Retinal pigment epithelial cell (primary cell): ENCODE results near the gene BTBD17.

ENCODE experiments used
- DNase-seq: peaks from one replicate; pipeline ENCODE4 v3.0.0-alpha.2; 2010; ENCODE audit warnings: low read depth
- H3K4me3 ChIP-seq: 2 replicates; pipeline ENCODE4 v1.5.1; 2011; ENCODE audit warnings: mild to moderate bottlenecking, low read length, control low read depth, moderate library complexity
- TF ChIP-seq, protein P1 (sequence below): conservative IDR thresholded peaks from 2 replicates; pipeline ENCODE4 v1.5.1; 2011; ENCODE audit warnings: low read depth, low read length, control low read depth, inconsistent platforms

Gene BTBD17

DNA sequence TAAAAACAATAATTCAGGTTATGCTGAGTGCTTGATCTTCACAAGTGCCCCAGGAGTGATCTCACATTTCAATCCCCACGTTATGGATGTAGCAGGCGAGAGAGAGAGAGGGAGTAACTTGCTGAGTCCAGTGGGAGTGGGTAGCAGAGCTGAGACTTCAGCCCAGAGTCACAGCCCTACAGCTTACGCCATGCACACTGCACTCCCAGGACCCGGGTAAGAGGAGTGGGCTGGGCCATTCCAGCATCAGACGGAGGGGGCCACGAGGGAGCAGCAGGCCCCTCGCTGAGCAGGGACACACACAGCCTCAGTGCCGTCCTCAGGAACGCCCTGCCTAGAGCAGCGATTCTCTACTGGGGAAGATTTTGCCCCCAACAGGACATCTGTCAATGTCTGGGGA lies 45.4 kb downstream of the BTBD17 start:
- no peak overlapping the region for H3K4me3 ChIP-seq
- no peak for DNase-seq
- TF ChIP-seq, protein P1, sequence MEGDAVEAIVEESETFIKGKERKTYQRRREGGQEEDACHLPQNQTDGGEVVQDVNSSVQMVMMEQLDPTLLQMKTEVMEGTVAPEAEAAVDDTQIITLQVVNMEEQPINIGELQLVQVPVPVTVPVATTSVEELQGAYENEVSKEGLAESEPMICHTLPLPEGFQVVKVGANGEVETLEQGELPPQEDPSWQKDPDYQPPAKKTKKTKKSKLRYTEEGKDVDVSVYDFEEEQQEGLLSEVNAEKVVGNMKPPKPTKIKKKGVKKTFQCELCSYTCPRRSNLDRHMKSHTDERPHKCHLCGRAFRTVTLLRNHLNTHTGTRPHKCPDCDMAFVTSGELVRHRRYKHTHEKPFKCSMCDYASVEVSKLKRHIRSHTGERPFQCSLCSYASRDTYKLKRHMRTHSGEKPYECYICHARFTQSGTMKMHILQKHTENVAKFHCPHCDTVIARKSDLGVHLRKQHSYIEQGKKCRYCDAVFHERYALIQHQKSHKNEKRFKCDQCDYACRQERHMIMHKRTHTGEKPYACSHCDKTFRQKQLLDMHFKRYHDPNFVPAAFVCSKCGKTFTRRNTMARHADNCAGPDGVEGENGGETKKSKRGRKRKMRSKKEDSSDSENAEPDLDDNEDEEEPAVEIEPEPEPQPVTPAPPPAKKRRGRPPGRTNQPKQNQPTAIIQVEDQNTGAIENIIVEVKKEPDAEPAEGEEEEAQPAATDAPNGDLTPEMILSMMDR = no peak

DNA sequence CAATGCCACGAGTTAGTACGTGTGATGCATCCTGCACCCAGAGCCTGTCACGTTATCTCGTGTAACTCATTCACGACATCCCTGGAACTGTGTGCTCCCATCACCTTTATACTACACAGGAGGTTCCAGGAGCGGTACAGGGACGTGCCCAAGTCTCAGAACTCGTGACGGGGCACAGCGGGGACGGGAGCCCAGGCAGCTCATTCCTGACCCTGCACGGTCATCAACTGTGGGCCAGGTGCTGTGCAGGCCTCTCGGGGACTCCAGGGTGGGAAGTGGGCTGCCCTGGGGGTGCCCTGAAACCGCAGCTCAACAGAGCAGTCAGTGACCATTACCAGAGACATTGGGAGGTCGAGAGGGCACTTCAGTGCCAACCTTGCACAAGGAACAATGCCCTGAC lies 46.8 kb downstream of the BTBD17 start:
- TF ChIP-seq, protein P1 = no peak
- H3K4me3 ChIP-seq = no peak overlapping the region
- no peak for DNase-seq

DNA sequence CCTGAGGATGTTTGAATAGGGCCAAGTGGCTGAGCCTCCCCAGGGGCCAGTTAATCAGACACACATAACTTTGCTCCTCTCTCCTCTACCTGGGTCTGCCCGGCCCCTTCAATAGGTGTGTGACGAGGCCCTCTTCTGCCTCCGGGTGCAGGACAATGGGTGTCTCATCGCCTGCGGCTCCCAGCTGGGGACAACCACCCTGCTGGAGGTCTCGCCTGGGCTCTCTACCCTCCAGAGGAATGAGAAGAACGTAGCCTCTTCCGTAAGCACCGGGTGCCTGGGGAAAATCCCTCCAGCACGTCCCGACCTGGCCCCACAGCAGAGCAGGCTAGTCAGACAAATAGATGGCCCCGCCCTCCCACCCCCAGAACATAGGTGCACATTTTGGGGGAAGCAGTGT lies 51.8 kb downstream of the BTBD17 start:
- DNase-seq = no peak
- no peak overlapping the region for H3K4me3 ChIP-seq
- TF ChIP-seq, protein P1 = no peak

DNA sequence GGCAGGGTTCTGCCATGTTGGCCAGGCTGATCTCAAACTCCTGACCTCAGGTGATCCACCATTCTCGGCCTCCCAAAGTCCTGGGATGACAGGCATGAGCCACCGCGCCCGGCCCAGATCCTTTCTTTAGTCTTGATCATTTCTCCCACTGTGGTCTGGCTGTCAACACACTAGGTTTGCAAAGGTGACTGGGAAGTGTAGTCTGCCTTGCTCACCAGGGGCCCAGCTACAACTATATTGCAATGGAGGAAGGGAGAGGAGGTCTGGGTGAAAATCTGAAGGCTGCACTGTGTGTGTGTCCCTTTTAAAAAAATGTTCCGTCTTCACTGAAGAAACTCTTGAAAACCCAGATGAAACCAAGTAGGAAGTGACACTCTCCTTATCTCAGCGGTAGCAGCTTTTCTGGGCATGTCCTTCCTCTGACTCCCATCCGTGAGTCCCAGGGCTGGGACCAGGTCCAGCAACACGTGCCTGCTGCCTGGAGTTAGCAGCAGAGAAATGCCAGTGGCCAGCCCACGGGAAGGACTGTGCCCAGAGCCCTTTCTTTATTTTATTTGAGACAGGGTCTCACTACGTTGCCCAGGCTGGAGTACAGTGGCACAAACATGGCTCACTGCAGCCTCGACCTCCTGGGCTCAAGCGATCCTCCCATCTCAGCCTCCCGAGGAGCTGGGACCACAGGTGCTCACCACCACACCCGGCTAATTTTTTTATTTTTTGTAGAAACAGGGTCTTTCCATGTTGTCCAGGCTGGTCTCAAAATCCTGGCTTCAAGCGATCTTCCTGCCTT lies 53.5 kb downstream of the BTBD17 start:
- H3K4me3 ChIP-seq = no peak overlapping the region
- TF ChIP-seq, protein P1 = no peak
- DNase-seq = no peak
